H4 (cell line): ENCODE measurements around the gene LAIR2. TPM values are rescaled to one million over a fixed set of nuclear protein-coding genes. Genes with fewer than 3 reads are reported as not detected.
"Not testable (repeated sequence)": the region's sequence is repeated elsewhere in the genome, so short reads cannot be mapped to it uniquely, and the experiment has no call there.

Source experiments
- DNase-seq: peaks from one replicate; pipeline ENCODE4 v3.0.0-alpha.2; 2015; ENCODE audit warnings: low spot score
- total RNA-seq: library from RNA; depleted of rRNA; stranded (reverse); fragments of >200 nt; shearing (Covaris generic); gene quantifications from 2 replicates; pipeline ENCODE4 v1.2.3, GENCODE V29; 2014

LAIR2 gene
- total RNA-seq, 1 experiment from 2014 or later = not detected

DNA sequence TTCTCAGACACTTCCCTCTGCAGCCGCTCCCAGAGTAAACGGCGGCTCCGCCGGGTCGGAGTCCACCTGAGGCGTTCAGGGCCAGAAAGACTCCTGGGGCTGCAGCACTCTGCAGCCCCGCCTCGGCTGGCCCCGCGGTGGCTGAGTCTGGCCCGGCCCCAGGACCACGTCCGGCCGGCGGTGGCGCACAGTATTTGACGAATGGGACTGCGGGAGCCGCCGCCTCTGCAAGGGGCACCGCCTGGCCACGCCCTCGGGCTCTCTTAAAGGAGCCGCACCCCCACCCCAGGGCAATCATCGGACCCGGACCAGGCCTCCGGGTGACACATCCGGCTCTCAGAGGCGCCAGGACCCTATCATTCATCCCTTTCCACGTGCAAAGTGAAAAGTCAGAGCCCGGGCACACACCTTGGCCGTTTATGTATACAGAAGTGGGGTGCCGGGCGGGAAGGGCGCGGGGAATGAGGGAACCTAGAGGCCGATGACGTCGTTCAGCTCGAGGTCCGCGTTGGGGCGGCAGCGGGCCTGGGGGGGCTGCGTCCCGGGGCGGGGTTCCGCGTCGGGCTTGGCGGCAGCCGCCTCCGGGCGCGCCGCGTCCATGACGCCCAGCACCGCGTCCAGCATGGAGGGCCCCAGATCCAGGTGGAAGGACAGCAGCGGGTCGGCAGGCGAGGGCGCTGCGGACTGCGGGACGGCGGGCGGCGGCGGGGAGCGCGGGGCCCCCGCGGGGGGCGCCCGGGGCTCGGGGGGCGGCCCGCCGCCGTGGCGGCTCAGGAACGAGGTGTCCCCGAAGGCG lies 37.8 kb upstream of the LAIR2 start:
- peak; percentile 94 for DNase-seq

GRCh38 chr19:54465426-54466109 lies 37.1 kb upstream of the LAIR2 start:
- DNase-seq = peak; percentile 17

DNA sequence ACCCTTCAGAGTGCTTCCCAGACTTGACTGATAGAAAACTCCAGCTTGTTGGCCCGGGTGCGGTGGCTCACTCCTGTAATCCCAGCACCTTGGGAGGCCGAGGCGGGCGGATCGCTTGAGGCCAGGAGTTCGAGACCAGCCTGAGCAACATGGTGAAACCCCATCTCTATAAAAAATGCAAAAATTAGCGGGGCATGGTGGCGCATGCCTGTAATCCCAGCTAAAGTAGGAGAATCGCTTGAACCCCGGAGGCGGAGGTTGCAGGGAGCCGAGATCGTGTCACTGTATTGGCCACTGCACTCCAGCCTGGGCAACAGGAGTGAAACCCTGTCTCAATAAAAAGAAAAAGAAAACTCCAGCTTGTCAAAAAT lies 36.5 kb upstream of the LAIR2 start:
- not testable (repeated sequence) for DNase-seq

- DNase-seq = peak; percentile 22
Observed at GRCh38 chr19:54469496-54469934, 33.1 kb upstream of the LAIR2 start.

DNA sequence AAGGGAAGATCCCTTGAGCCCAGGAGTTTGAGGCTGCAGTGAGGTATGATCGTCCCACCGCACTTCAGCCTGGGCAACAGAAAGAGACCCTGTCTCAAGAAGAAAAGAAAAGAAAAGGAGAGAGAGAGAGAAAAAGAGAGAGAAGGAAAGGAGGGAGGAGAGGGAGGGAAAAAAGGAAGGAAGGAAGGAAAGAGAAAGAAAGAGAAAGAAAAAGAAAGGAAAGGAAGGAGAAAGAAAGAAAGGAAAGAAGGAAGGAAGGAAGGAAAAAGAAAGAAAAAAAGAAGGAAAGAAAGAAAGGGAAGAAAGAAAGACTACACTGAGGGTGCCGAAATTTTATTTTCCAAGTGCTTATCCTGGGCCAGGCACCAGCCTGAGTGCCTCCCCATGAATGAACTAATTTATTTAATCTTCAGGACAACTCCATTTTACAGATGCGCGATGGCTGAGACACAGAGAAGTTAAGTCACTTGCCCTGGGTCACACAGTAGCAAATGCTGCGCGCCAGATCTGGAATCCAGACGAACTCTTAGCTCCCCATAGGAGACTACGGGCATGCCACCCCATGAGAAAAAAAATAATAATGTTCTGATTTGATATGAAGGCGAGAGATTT lies 32.2 kb upstream of the LAIR2 start:
- no peak for DNase-seq

GRCh38 chr19:54470991-54471782 lies 31.4 kb upstream of the LAIR2 start:
- DNase-seq = no peak

- DNase-seq = peak; percentile 84
Observed at GRCh38 chr19:54473071-54473891, 29.4 kb upstream of the LAIR2 start, which contains the start of gene CDC42EP5. Gene CDC42EP5 (minus strand): TSS chr19:54473296. CDS start chr19:54465547, 7,749 bp downstream.

DNA sequence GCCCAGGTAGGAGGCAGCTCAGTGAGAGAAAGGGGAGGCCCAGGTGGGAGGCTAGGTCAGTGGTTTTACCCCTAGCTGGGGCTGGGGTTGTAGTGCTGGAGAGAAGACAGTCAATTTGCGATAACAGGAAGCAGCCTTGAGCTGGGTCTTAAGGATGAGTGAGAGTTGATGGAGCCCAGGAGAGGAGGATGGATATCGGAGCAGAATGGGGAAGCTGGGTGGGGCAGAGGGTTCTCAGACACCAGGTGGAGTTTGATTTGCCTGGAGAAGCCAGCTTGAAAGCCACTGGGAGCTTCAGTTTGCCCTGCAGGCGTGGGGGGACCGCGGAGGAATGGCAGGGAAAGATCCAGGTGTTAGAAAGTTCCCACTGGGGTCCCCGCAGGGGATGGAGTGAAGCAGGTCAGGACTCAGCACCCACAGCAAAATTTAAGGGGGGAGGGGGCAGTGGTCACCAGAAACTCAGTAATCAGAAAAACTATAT lies 28.7 kb upstream of the LAIR2 start:
- DNase-seq = no peak

- DNase-seq = no peak
Observed at GRCh38 chr19:54475706-54476105, 26.9 kb upstream of the LAIR2 start.

DNA sequence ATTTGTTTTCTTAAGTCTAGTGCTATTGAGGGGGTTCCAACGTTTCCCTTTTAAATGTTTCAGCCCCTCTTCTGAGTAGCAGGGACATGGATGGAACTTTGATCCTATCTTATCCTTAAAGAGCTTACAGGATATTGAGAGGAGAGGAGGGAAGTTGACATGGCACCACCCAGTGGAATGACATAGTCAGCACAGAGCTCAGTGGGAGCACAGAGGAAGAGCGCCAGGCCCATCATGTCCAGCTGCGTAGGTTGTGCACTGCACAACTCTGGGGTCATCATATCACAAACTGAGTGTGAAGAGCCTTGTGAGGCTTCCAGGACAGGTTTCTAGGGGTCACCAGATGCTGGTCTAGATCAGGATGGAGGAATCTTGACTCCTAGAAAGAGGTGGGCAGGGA lies 25.0 kb upstream of the LAIR2 start:
- DNase-seq = no peak

DNA sequence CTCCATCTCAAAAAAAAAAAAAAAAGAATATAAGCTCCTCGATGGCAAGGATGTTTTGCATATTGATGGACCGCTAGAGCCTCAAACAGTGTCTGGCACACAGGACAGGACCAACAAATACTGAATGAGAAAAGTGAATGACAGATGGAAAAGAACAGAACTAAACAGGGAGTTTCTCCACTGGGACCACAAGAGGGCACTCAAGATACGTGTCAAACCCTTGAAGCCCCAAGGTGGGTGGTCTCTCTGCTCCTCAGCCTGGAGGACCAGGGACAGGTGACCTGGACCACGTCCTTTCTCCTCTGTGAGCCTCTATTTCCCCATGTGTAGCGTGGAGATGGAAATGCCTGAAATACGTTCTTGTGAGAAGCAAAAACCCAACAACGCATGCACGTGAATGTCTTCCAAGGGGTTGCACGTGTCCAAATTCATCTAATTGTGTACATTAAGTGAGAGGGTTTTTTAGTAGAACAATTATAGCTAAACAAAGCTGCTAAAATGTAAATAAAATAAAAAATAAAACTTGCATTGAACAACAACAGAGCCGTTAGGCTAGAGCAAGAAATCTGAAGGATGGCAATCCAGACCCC lies 23.9 kb upstream of the LAIR2 start:
- DNase-seq = peak; percentile 73

- DNase-seq = no peak
Observed at GRCh38 chr19:54480051-54480450, 22.6 kb upstream of the LAIR2 start.

DNA sequence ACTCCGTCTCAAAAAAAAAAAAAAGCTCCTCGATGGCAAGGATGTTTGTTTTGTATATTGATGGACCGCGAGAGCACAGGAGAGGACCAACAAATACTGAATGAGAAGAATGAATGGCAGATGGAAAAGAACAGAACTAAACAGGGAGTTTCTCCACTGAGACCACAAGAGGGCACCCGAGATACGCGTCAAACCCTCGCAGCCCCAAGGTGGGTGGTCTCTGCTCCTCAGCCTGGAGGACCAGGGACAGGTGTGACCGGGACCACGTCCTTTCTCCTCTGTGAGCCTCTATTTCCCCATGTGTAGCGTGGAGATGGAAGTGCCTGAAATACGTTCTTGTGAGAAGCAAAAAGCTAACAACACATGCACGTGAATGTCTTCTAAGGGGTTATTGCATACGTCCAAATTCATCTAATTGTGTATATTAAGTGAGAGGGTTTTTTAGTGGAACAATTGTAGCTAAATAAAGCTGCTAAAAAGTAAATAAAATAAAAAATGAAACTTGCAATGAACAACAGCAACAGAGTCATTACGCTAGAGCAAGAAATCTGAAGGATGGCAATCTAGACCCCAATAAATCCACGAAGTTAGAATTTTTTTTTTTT lies 21.2 kb upstream of the LAIR2 start:
- DNase-seq = peak; percentile 77

- no peak for DNase-seq
Observed at GRCh38 chr19:54482889-54483288, 19.7 kb upstream of the LAIR2 start.

- DNase-seq = no peak
Observed at GRCh38 chr19:54484451-54484850, 18.2 kb upstream of the LAIR2 start.

- no peak for DNase-seq
Observed at GRCh38 chr19:54485851-54486250, 16.8 kb upstream of the LAIR2 start.

- no peak for DNase-seq
Observed at GRCh38 chr19:54489341-54489740, 13.3 kb upstream of the LAIR2 start.

GRCh38 chr19:54489766-54490165 lies 12.9 kb upstream of the LAIR2 start:
- no peak for DNase-seq

DNA sequence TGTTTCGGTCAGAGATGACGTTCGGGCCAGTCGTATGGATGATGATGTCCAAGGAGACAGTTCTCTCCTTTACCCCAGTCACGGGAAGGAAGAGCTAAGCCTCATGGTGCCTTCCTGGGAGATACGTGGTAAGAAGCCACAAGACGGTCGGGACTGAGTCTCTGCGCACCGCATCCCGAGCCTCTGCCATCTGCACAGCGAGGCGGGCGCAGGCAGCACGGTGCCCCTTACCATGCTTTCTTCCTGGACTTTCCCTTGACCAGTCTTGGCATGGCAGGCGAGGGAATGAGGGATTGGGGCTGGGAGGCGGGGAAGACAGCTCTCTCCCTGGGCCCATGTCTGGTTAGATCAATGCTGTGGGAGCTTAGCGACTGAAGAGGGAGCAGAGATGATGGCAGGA lies 10.1 kb upstream of the LAIR2 start:
- DNase-seq = no peak

- not testable (repeated sequence) for DNase-seq
Observed at GRCh38 chr19:54493056-54493455, 9.6 kb upstream of the LAIR2 start.
